HepG2 (cell line): Measurements from ENCODE around the gene INHBB. TPM values are rescaled to one million over a fixed set of nuclear protein-coding genes. Genes with fewer than 3 reads are reported as not detected.

Experiments
- AHDC1 ChIP-seq: sonication (generic); formaldehyde crosslinking; IDR thresholded peaks from 2 replicates; pipeline ENCODE4 v1.5.1; 2020; ENCODE audit warnings: mild to moderate bottlenecking, missing genetic modification reagents, borderline replicate concordance
- ARNT ChIP-seq: fragments of 450-650 bp; IDR thresholded peaks from 2 replicates; pipeline ENCODE4 v1.6.1; 2017
- ARNT2 ChIP-seq: sonication (generic); formaldehyde crosslinking; IDR thresholded peaks from 2 replicates; pipeline ENCODE4 v1.8.0; 2022; ENCODE audit warnings: mild to moderate bottlenecking, low read depth, missing genetic modification reagents, moderate library complexity
- ATM ChIP-seq: fragments of 450-650 bp; IDR thresholded peaks from 2 replicates; pipeline ENCODE4 v1.7.1; 2017; ENCODE audit warnings: mild to moderate bottlenecking, borderline replicate concordance
- CAMTA2 ChIP-seq: sonication (generic); formaldehyde crosslinking; IDR thresholded peaks from 2 replicates; pipeline ENCODE4 v1.4.0; 2020; ENCODE audit warnings: mild to moderate bottlenecking, missing genetic modification reagents, borderline replicate concordance
- CBFB ChIP-seq: sonication (generic); formaldehyde crosslinking; IDR thresholded peaks from 2 replicates; pipeline ENCODE4 v1.4.0; 2020; ENCODE audit warnings: missing genetic modification reagents
- CHCHD3 ChIP-seq: sonication (generic); formaldehyde crosslinking; IDR thresholded peaks from 2 replicates; pipeline ENCODE4 v1.8.0; 2022; ENCODE audit warnings: mild to moderate bottlenecking, missing genetic modification reagents, moderate library complexity
- CREB1 ChIP-seq, 2 experiments: fragments of 450-650 bp in 1 of 2; IDR thresholded peaks; 2 replicates each; pipeline ENCODE4 v1.6.1; 2016 to 2017; ENCODE audit warnings: control low read depth in 1 of 2, mild to moderate bottlenecking in 1 of 2, missing compliant biosample characterization in 1 of 2, missing genetic modification characterization in 1 of 2
- FIP1L1 ChIP-seq: fragments of 200-400 bp; formaldehyde crosslinking; IDR thresholded peaks from 2 replicates; pipeline ENCODE4 v1.6.1; 2018; ENCODE audit warnings: low read depth, mild to moderate bottlenecking, low read length, moderate library complexity, borderline replicate concordance; ENCODE audit not compliant: insufficient read depth
- HNRNPUL1 ChIP-seq: fragments of 200-400 bp; formaldehyde crosslinking; IDR thresholded peaks from 2 replicates; pipeline ENCODE4 v1.6.1; 2017; ENCODE audit warnings: low read depth, mild to moderate bottlenecking, low read length, moderate library complexity
- MXD1 ChIP-seq: sonication (generic); formaldehyde crosslinking; IDR thresholded peaks from 2 replicates; pipeline ENCODE4 v1.4.0; 2020; ENCODE audit warnings: mild to moderate bottlenecking, missing genetic modification reagents
- NBN ChIP-seq: fragments of 450-650 bp; conservative IDR thresholded peaks from 2 replicates; pipeline ENCODE4 v1.6.1; 2017
- PLRG1 ChIP-seq: fragments of 450-650 bp; conservative IDR thresholded peaks from 2 replicates; pipeline ENCODE4 v1.6.1; 2016
- PLSCR1 ChIP-seq: sonication (generic); formaldehyde crosslinking; IDR thresholded peaks from 2 replicates; pipeline ENCODE4 v1.5.0; 2020; ENCODE audit warnings: missing genetic modification reagents, mild to moderate bottlenecking, borderline replicate concordance
- RFX3 ChIP-seq: IDR thresholded peaks from 2 replicates; pipeline ENCODE4 v1.6.1; 2016; ENCODE audit warnings: missing biosample characterization, missing genetic modification reagents
- SOX6 ChIP-seq, 2 experiments: fragments of 450-650 bp in 1 of 2; sonication (generic) in 1 of 2; formaldehyde crosslinking in 1 of 2; IDR thresholded peaks; 2 replicates each; pipeline versions ENCODE4 v1.4.0 to v1.6.1; 2017 to 2020; ENCODE audit warnings: antibody characterized with exemption in 1 of 2, mild to moderate bottlenecking in 1 of 2, missing genetic modification reagents in 1 of 2
- TP53 ChIP-seq: sonication (generic); formaldehyde crosslinking; conservative IDR thresholded peaks from 2 replicates; pipeline ENCODE4 v1.4.0; 2020; ENCODE audit warnings: missing genetic modification reagents
- ZBTB38 ChIP-seq: sonication (generic); formaldehyde crosslinking; IDR thresholded peaks from 2 replicates; pipeline ENCODE4 v1.5.1; 2020; ENCODE audit warnings: mild to moderate bottlenecking, missing genetic modification reagents
- ZBTB44 ChIP-seq: sonication (generic); formaldehyde crosslinking; IDR thresholded peaks from 2 replicates; pipeline ENCODE4 v1.4.0; 2020; ENCODE audit warnings: missing genetic modification reagents
- ZNF207 ChIP-seq: fragments of 450-650 bp; IDR thresholded peaks from 2 replicates; pipeline ENCODE4 v1.6.1; 2016; ENCODE audit warnings: antibody characterized with exemption, borderline replicate concordance
- ZNF772 ChIP-seq: sonication (generic); formaldehyde crosslinking; IDR thresholded peaks from 2 replicates; pipeline ENCODE4 v1.5.0; 2020; ENCODE audit warnings: mild to moderate bottlenecking, missing genetic modification reagents
- ZNF878 ChIP-seq: sonication (generic); formaldehyde crosslinking; IDR thresholded peaks from 2 replicates; pipeline ENCODE4 v1.8.1; 2023; ENCODE audit warnings: mild to moderate bottlenecking, missing genetic modification reagents, moderate library complexity
- ZSCAN29 ChIP-seq: sonication (generic); formaldehyde crosslinking; conservative IDR thresholded peaks from 2 replicates; pipeline ENCODE4 v1.4.0; 2020; ENCODE audit warnings: mild to moderate bottlenecking, missing genetic modification reagents
- polyA plus RNA-seq, 8 experiments: library from polyadenylated mRNA; depleted of rRNA in 3 of 8; stranded (reverse) in 7 of 8; unstranded in 1 of 8; fragments of >200 nt; fragmentation: Illumina TruSeq in 4 of 8; extraction: Trizol in 4 of 8; gene quantifications; 2 replicates each; pipeline versions ENCODE4 v1.2.1 to v1.2.3, GENCODE V29; 2011 to 2016; ENCODE audit warnings: low read depth in 4 of 8, missing spikeins in 1 of 8, mixed read lengths in 1 of 8; ENCODE audit not compliant: insufficient read depth in 1 of 8
- total RNA-seq, 5 experiments: library from RNA; depleted of rRNA; stranded (reverse); fragments of >200 nt; fragmentation: Illumina TruSeq; extraction: Trizol; gene quantifications; 2 replicates each; pipeline ENCODE4 v1.2.3, GENCODE V29; 2016; ENCODE audit warnings: low read depth in 1 of 5

Gene INHBB
- total and polyA plus RNA-seq, 2 of the 13 experiments (the other 11 are each of a cell fraction or from before 2014, with no cell fraction given) = 0.20 to 1.7 TPM

- TF ChIP-seq ZNF772 (no peak), ARNT2 (no peak), PLSCR1 (CRISPR knock-in tag) (no peak), TP53 (no peak), FIP1L1 (no peak), ZBTB44 (CRISPR knock-in tag) (no peak), MXD1 (no peak), SOX6 (IDR thresholded peaks at IDR 0.05) (peak; percentile 90; the same call in 1 of the 2 replicates), SOX6 (CRISPR knock-in tag; IDR thresholded peaks at IDR 0.05) (no peak), HNRNPUL1 (no peak), ZNF207 (peak; percentile 95; the same call in 1 of the 2 replicates), AHDC1 (no peak), ZSCAN29 (CRISPR knock-in tag) (no peak), NBN (peak; percentile 99), PLRG1 (peak; percentile 96; the same call in 1 of the 2 replicates), ZNF878 (no peak), ARNT (0 out of 2 replicates have a peak, but pooled peaks have one; percentile 85), RFX3 (no peak), ATM (peak; percentile 74; the same call in 1 of the 2 replicates), CAMTA2 (no peak), ZBTB38 (no peak), CHCHD3 (no peak), CREB1 (IDR thresholded peaks at IDR 0.05) (peak; percentile 56; the same call in 1 of the 2 replicates), CREB1 (CRISPR knock-in tag; IDR thresholded peaks at IDR 0.05) (no peak), CBFB (no peak)
Measured at GRCh38 chr2:120372816-120373215, 26.9 kb downstream of the INHBB start (continued).
